HepG2 (cell line): ENCODE results near the gene GAB3. TPM values are rescaled to one million over a fixed set of nuclear protein-coding genes. Genes with fewer than 3 reads are reported as not detected.
"Not testable (repeated sequence)": the region's sequence is repeated elsewhere in the genome, so short reads cannot be mapped to it uniquely, and the experiment has no call there.

Experiments used
- ATAC-seq: fragments of 200-7000 bp; cut with Tn5 transposase; 3 replicates; pipeline ENCODE4 v1.9.1; 2020; ENCODE audit warnings: mild to moderate bottlenecking, moderate library complexity
- BruUV-seq: library from RNA; stranded (reverse); fragments of 400-500 nt; replicated peaks from 2 replicates; lab custom pipeline; 2021; lab: Mats Ljungman, UMichigan
- CTCF ChIA-PET: fragments of 300-600 bp; formaldehyde crosslinking; extraction: SDS; loops from one replicate; lab custom pipeline; 2021; ENCODE audit warnings: low total read pairs, inconsistent platforms, low intra/inter-chr PET ratio; lab: Yijun Ruan, JAX
- POLR2A ChIA-PET: fragments of 350-600 bp; sonication (Branson Sonifier 250); formaldehyde crosslinking; loops from one replicate; lab custom pipeline; 2020; ENCODE audit warnings: antibody characterized with exemption, inconsistent platforms; lab: Yijun Ruan, JAX
- DNase-seq: peaks from one replicate; pipeline ENCODE4 v3.0.0-alpha.2; 2015; ENCODE audit warnings: low spot score
- FAIRE-seq: peaks from 3 replicates; lab custom pipeline; 2011; peaks lifted over from hg19 to GRCh38; lab: Jason Lieb, UNC
- H2AFZ ChIP-seq: one replicate; pipeline ENCODE4 v1.6.1; 2011; ENCODE audit warnings: low read length, inconsistent platforms
- H3K27ac ChIP-seq: fragments of 300-600 bp; 3 replicates; pipeline ENCODE4 v1.8.0; 2011; ENCODE audit warnings: mixed run types, mild to moderate bottlenecking, mixed read lengths, low read length, inconsistent platforms; ENCODE audit not compliant: insufficient read depth; ENCODE audit errors: extremely low read length
- H3K27me3 ChIP-seq, 2 experiments: fragments of 200-600 bp in 1 of 2; 2 replicates in 1 of 2; 3 replicates in 1 of 2; pipeline versions ENCODE4 v1.6.0 to v1.8.0; 2011; ENCODE audit warnings: low read length in 2 of 2, mild to moderate bottlenecking in 2 of 2, moderate library complexity in 2 of 2, inconsistent platforms in 1 of 2; ENCODE audit not compliant: insufficient read depth in 2 of 2, control insufficient read depth in 1 of 2
- H3K36me3 ChIP-seq, 2 experiments: fragments of 200-600 bp in 1 of 2; replicated peaks in 1 of 2; 2 replicates in 1 of 2; 3 replicates in 1 of 2; pipeline versions ENCODE4 v1.5.1 to v1.8.0; 2011; ENCODE audit warnings: low read length in 2 of 2, inconsistent platforms in 1 of 2; ENCODE audit not compliant: insufficient read depth in 2 of 2, control insufficient read depth in 1 of 2
- H3K4me1 ChIP-seq: 2 replicates; pipeline ENCODE4 v1.5.1; 2012; ENCODE audit warnings: low read length, inconsistent platforms; ENCODE audit not compliant: insufficient read depth
- H3K4me2 ChIP-seq: 2 replicates; pipeline ENCODE4 v1.6.0; 2011; ENCODE audit warnings: low read depth, low read length, inconsistent platforms
- H3K4me3 ChIP-seq, 3 experiments: fragments of 200-600 bp in 1 of 3; sonication (generic), shearing (Covaris generic) in 1 of 3; replicated peaks in 1 of 3; 2 replicates each; pipeline ENCODE4 v1.5.1; 2011 to 2016; ENCODE audit warnings: low read length in 3 of 3, inconsistent platforms in 2 of 3, low read depth in 2 of 3, mild to moderate bottlenecking in 2 of 3, control low read depth in 1 of 3, mixed read lengths in 1 of 3; ENCODE audit not compliant: insufficient read depth in 1 of 3
- H3K79me2 ChIP-seq: one replicate; pipeline ENCODE4 v1.6.1; 2011; ENCODE audit warnings: low read length, inconsistent platforms; ENCODE audit not compliant: insufficient read depth
- H3K9ac ChIP-seq: 2 replicates; pipeline ENCODE4 v1.6.0; 2011; ENCODE audit warnings: mild to moderate bottlenecking, low read depth, low read length, inconsistent platforms; ENCODE audit not compliant: insufficient read depth
- H3K9me3 ChIP-seq: 2 replicates; pipeline ENCODE4 v1.5.1; 2012; ENCODE audit warnings: mild to moderate bottlenecking, low read length
- H4K20me1 ChIP-seq: 2 replicates; pipeline ENCODE4 v1.6.0; 2011; ENCODE audit warnings: inconsistent platforms, mild to moderate bottlenecking, low read length, moderate library complexity; ENCODE audit not compliant: insufficient read depth
- ATF2 ChIP-seq: sonication (generic); formaldehyde crosslinking; IDR thresholded peaks from 2 replicates; pipeline ENCODE4 v1.4.0; 2020; ENCODE audit warnings: missing genetic modification reagents
- ATRX ChIP-seq: sonication (generic); formaldehyde crosslinking; IDR thresholded peaks from 2 replicates; pipeline ENCODE4 v1.4.0; 2020; ENCODE audit warnings: missing genetic modification reagents, borderline replicate concordance
- BHLHE40 ChIP-seq: IDR thresholded peaks from 2 replicates; pipeline ENCODE4 v1.6.1; 2011; ENCODE audit warnings: low read length, improper control_type of control experiment
- NFYC ChIP-seq: IDR thresholded peaks from 2 replicates; pipeline ENCODE4 v1.6.1; 2016; ENCODE audit warnings: missing genetic modification reagents, missing compliant biosample characterization
- NR2F1 ChIP-seq, 2 experiments: fragments of 450-650 bp in 1 of 2; formaldehyde crosslinking in 1 of 2; IDR thresholded peaks; 2 replicates each; pipeline versions ENCODE4 v1.5.0 to v1.6.1; 2016 to 2020; ENCODE audit warnings: mild to moderate bottlenecking in 1 of 2, missing compliant biosample characterization in 1 of 2, missing genetic modification reagents in 1 of 2, moderate library complexity in 1 of 2
- RBM22 ChIP-seq: fragments of 200-400 bp; formaldehyde crosslinking; optimal IDR thresholded peaks from 2 replicates; pipeline ENCODE3; 2017; ENCODE audit warnings: mild to moderate bottlenecking, low read length, moderate library complexity
- RXRB ChIP-seq: IDR thresholded peaks from 2 replicates; pipeline ENCODE4 v1.6.1; 2016; ENCODE audit warnings: borderline replicate concordance, missing genetic modification reagents, missing compliant biosample characterization
- TMF1 ChIP-seq: sonication (generic); formaldehyde crosslinking; IDR thresholded peaks from 2 replicates; pipeline ENCODE4 v1.8.1; 2022; ENCODE audit warnings: low read depth, missing genetic modification reagents
- ZNF639 ChIP-seq: conservative IDR thresholded peaks from 2 replicates; pipeline ENCODE4 v1.6.1; 2018; ENCODE audit warnings: missing genetic modification reagents
- WGBS: methylation state at CpG from one replicate; pipeline ENCODE4 v1.1.6; 2017; ENCODE audit warnings: low lambda C conversion rate; 5-methylcytosine and 5-hydroxymethylcytosine counted together
- in situ Hi-C: cut with HindIII; loops from 2 replicates; pipeline ENCODE4 v1.10.0; 2017; ENCODE audit warnings: low pct_unique_long_range_greater_than_20kb; ENCODE audit not compliant: extremely low pct_ligation_motif_present
- intact Hi-C: fragments of 100-400 bp; cut with micrococcal nuclease; formaldehyde crosslinking; loops from one replicate; pipeline ENCODE4 v1.10.0; 2022; ENCODE audit not compliant: unreplicated experiment
- polyA plus RNA-seq, 8 experiments: library from polyadenylated mRNA; depleted of rRNA in 3 of 8; stranded (reverse) in 7 of 8; unstranded in 1 of 8; fragments of >200 nt; fragmentation: Illumina TruSeq in 4 of 8; extraction: Trizol in 4 of 8; gene quantifications; 2 replicates each; pipeline versions ENCODE4 v1.2.1 to v1.2.3, GENCODE V29; 2011 to 2016; ENCODE audit warnings: low read depth in 4 of 8, missing spikeins in 1 of 8, mixed read lengths in 1 of 8; ENCODE audit not compliant: insufficient read depth in 1 of 8
- total RNA-seq, 5 experiments: library from RNA; depleted of rRNA; stranded (reverse); fragments of >200 nt; fragmentation: Illumina TruSeq; extraction: Trizol; gene quantifications; 2 replicates each; pipeline ENCODE4 v1.2.3, GENCODE V29; 2016; ENCODE audit warnings: low read depth in 1 of 5

GAB3 gene
- total and polyA plus RNA-seq, 2 of the 13 experiments (the other 11 are each of a cell fraction or from before 2014, with no cell fraction given), result not detected

- TF ChIP-seq NR2F1 (CRISPR knock-in tag; IDR thresholded peaks at IDR 0.05), result no peak
- no peak for TF ChIP-seq NFYC (CRISPR knock-in tag)
- no peak for TF ChIP-seq ATRX (CRISPR knock-in tag)
- no peak for TF ChIP-seq RXRB (CRISPR knock-in tag)
- no peak for TF ChIP-seq RBM22
- no peak for TF ChIP-seq TMF1 (CRISPR knock-in tag)
- no peak for TF ChIP-seq BHLHE40
- TF ChIP-seq ATF2 (CRISPR knock-in tag), result no peak
- TF ChIP-seq ZNF639 (CRISPR knock-in tag), result no peak
Observed at GRCh38 chrX:154648931-154649330, 101.9 kb downstream of the GAB3 start (continued).

GRCh38 chrX:154645745-154646378 lies 105.0 kb downstream of the GAB3 start:
- WGBS, result no CpG with 5 or more reads among the region's 24 CpGs
- in situ Hi-C loops, result not testable (repeated sequence)

GRCh38 chrX:154643708-154644107 lies 107.2 kb downstream of the GAB3 start:
- H3K4me3 ChIP-seq, H4K20me1 ChIP-seq, DNase-seq, CTCF ChIA-PET, H3K27me3 ChIP-seq, ATAC-seq, POLR2A ChIA-PET, H2AFZ ChIP-seq, intact Hi-C loops, H3K9me3 ChIP-seq, in situ Hi-C loops, BruUV-seq, H3K4me2 ChIP-seq, H3K27ac ChIP-seq, H3K36me3 ChIP-seq, H3K9ac ChIP-seq, FAIRE-seq, H3K4me1 ChIP-seq, H3K79me2 ChIP-seq: not testable (repeated sequence)
- WGBS, result no CpG with 5 or more reads among the region's 31 CpGs

More at GRCh38 chrX:154645745-154646378, 105.0 kb downstream of the GAB3 start:
- intact Hi-C loops, ATAC-seq, H3K4me1 ChIP-seq, POLR2A ChIA-PET, H3K36me3 ChIP-seq, H4K20me1 ChIP-seq, H2AFZ ChIP-seq, BruUV-seq, CTCF ChIA-PET, H3K27me3 ChIP-seq, H3K4me2 ChIP-seq, FAIRE-seq, H3K79me2 ChIP-seq, H3K9ac ChIP-seq, H3K4me3 ChIP-seq, H3K27ac ChIP-seq, DNase-seq, H3K9me3 ChIP-seq: not testable (repeated sequence)
